ENCODE data around the gene RPS6KA2.
"Not testable (repeated sequence)": the region's sequence is repeated elsewhere in the genome, so short reads cannot be mapped to it uniquely, and the experiment has no call there.

The RPS6KA2 gene

DNA sequence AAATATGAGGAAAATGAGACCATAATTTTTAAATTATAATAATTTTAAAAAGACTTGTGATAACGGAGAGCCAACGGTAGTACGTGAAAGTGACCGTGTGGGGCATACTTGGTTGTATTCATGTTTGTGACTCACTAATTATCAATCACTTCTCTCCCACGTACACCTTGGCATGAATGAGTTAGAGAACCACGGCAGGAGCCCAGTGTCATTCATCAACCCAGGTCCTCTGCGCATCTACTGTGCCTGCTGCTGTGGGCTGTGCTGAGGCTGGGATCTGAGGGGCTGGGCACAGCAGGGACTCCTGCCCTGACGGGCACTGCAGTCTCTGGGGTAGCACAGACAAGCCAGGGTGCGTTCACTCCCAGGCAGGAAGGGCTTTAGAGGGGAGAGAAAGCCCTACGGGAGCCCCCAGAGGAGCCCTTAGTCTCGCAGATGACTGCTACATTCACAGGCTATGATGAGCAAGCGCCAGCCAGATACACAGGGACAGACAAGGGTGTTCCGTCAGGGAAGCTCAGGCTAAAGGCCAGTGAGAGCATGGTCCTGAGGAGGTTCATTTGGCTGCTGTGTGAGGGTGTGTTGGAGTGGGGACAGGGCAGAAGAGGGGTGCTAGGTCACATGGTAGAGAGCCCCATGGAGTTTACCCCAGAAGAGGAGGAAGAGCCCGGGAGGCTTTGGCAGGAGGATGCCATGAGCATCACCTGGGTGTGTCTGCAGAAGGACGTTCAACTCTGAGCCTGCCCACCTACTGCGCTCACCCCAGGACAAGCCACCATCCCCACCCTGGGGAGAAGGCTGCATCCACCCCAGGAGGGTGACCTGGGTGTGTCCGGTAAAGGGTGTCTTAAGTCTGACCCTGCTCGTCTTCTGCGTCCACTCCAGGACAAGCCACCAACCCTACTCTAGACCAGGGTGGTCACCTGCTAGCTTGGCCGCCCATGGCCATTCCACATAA, 8.2 kb upstream of the RPS6KA2 start:
- DNase-seq (ENCODE audit: low spot score): no peak

DNA sequence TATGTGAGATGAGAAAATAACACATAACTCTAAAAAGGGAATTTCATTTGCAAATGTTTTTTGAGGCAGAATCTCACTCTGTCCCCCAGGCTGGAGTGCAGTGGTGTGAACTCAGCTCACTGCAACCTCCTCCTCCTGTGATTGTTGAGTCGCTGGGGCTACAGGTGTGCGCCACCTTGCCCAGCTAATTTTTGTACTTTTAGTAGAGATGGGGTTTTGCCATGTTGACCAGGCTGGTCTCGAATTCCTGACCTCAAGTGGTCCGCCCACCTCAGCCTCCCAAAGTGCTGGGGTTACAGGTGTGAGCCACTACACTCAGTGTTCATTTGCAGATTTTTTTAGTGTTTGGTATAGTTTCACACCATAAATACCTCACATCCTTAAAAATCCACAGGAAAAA, 7.5 kb upstream of the RPS6KA2 start:
- DNase-seq (ENCODE audit: low spot score): not testable (repeated sequence)

DNA sequence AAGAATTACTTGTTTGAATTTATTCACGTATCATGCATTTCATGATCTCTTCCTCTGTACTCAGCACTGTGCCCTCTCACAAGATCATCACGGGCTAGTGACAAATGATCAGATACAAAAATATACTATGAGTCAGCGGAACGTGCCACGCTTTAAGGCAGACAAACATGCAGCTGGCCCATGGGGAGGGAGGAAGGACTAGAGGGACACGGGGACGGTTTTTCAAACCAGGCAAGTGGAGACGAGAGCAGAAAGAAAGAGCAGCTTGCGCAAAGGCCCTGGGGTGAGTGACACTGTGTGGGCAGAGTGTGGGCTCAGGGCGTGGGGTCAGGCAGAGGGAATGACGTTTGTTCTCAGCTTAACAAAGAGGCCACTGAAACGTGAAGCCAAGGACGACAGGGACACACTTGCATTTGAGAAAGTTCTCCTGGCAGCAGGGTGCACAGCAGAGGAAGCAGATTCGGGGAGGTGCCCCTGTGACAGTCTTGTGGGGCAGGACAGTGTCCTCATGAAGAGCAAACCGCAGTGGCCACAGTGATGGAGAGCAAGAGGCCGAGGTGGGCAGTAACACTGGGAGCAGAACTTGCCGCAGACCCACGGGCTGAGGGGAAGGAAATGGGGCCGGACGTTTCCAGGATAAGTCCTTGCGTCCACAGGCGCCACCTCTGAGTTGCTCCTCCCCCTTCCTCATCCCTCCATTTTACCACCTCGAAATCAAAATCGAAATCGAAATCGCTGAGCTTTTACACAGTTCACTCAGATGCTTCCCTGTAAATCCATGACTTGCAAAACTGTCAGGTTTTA, 6.9 kb upstream of the RPS6KA2 start:
- DNase-seq (ENCODE audit: low spot score): no peak

DNA sequence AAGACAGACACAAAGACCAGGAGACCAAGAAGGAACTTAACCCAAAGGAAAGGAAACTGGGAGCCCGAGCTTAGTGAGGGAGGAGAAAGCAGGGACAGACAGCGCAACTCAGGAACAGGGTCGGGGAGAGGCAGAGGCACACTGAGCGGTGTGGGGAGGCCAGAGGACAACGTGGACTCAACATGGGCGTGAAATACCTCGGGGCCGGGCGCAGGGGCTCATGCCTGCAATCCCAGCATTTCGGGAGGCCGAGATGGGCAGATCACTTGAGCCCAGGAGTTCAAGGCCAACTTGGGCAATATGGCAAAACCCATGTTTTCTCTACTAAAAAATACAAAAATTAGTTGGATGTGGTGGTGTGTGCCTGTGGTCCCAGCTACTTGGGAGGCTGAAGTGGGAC, 5.7 kb upstream of the RPS6KA2 start:
- DNase-seq (ENCODE audit: low spot score): no peak

DNA sequence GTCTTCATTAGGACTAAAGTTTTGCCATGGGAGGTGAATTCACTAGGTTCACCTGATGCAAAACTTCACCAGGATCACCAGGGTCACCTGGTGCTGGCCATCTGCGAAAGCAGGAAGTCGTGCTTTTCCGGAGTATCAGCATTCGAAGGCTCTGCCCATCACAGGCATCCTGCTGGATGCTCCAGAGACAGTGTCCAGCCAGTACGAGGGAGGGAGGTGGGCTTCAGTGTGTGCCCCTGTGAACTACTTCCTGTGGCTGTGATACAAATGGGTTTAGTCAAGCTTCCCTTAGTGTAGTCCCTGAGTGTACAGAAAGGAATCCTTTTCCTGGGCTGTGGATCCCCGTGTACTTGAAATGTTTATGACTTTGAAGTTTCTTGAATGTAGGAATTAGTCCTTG, 3.4 kb upstream of the RPS6KA2 start:
- DNase-seq (ENCODE audit: low spot score): no peak

DNA sequence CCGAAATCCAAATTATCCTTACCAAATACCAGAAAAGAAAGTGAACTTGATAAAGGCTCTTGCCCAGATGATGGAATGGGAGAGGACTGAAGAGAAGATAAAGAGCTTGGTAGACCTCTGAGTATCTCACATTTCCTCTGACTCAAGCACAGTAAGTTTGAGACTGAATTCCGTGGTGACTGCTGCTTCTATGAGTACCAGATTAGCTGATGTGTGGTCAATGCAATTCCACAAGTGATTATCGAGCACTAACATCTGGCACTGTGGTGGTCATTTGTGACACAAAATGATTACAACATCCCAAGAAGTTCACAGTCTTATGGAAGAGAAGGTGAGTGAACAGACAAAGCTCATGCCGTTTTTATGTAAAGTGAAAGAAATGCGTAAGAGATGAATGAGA, 2.6 kb upstream of the RPS6KA2 start:
- DNase-seq (ENCODE audit: low spot score): no peak

DNA sequence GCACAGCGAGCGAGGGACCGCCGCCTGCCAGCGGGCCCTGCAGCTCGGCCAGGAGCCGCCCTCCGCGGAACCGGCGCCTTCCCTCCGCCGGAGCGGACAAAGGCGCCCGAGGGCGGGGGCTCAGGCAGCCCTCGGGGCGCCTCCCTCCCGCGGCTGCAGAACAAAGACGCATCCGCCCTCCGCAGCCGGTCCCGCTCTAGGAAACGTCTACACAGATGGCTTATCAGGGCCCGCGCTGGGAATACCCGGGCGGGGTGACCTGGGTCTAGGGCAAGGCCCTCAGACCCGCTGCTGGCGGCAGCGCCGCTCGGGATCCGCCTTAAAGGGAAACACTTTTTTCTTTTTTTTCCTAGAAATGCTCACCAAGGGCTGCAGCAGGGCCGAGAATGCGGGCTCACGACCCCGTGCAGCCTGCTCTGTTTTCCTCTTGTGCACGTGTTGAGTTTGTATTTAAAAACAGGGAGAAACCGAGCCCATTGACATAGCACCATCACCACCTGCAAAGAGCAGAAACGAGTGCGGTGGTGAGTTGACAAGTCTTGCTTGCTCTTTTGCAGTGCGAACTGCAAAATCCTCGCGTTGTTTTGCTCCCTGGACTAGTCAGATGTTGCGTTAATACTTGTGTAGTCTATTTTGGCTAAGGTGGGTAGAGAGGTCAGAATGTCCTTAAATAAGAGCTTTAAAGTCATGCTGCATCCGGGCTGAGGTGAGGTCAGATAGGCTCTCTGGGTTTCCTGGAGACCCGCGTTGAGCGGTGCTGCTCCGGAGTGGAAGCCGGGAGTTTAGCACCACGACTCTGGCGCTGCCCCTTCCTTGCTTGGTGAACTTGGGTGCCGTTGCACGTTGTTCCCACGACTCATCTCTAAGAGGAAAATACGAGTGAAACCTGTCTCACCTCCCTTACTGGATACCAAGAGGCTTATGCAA, 1.1 kb upstream of the RPS6KA2 start:
- DNase-seq (ENCODE audit: low spot score): peak; percentile 81

DNA sequence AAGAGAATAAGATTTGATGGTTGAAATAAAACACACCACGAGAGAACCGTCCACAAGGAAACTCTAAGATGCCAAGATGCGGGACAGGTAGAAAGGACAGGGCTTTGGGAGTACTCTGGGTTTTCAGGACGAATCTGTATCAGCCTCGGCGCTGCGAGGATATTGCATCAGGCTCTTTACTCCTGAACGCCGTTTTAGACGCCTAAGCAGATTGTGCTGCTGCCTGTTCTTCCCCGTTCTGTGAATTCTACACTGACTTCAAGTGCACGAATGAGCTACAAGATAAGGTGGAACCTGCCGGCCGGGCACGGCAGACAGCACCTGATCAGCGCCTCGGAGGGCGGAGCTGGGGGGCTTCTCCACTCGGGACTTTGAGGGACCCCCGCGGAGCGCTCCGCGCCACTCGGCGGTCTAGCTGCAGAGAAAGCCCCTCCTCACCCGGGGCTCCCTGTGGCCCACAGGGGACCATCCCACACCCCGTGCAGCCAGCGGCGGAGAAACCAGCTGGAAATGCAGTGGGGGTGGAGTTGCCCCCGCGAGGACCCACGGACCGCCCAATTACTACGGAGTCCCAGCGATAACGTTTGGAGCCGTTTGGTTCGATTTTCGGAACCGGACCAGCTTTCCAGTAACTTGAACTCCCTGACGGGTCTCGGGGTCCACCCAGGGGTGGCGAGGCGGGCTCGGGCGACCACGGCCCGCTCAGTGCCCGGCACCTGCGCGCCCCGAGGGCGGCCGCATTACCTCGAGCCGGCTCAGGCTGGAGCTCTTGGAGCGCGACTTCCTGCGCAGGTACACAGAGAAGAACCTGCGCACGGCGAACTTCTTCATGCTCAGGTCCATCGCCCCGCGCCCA, 646 bp downstream of the RPS6KA2 start:
- peak; percentile 35 for DNase-seq (ENCODE audit: low spot score)

DNA sequence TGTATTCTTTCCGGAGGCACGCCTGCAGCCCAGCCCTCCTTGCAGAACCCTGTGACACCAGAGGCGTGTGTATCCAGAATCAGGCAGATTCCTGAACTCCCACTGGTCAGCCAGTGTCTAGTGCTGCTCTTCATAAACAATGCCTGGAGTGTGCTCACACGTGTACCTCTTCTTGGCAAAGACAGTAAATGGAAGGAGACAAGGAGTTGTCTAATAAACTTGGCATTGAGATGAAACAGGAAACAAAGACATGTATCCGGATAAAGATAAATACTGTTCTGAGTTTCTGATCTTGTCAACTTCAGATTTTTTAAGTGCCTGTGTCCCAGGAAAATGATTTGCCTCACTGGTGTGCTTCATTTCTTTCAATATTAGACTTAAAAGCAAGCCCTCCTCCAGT, 1.7 kb downstream of the RPS6KA2 start:
- DNase-seq (ENCODE audit: low spot score): no peak

DNA sequence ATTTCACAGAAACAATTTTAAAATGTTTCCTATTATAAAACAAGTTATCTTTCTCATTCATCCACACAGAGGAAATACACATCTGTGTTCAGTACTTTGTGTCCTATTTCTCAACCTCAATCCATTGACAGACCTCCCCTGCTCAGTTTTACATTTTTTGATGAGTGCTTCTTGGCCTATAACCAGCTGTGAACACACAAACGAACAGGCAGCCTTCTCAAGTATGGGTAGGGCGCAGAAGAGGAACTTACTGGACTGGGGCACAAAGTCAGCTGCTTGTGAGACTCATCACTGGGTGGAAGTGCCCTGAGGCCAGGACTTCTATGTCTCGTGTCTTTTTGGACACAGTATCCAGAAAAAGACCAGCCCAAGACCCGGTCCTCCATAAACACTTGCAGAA, 2.8 kb downstream of the RPS6KA2 start:
- DNase-seq (ENCODE audit: low spot score): no peak

DNA sequence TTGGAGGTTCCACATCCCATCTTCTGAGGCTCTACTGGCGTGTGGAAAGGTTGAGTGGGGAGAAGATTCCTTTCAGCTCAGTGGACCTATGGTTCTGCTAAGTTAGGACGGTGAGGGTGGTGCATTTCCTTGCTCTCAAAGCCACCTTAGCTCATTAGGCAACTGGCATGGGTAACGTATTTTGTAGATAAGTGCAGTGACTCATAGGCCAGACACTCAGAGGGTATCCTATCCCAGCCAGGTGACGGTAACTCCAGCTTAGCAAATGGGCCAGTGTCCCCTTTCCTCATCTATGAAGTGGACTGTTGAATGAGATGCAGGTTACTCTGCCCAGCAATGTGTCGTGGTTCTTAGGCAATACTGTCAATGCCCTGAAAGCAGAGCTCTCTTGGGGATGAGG, 3.7 kb downstream of the RPS6KA2 start:
- DNase-seq (ENCODE audit: low spot score): no peak

DNA sequence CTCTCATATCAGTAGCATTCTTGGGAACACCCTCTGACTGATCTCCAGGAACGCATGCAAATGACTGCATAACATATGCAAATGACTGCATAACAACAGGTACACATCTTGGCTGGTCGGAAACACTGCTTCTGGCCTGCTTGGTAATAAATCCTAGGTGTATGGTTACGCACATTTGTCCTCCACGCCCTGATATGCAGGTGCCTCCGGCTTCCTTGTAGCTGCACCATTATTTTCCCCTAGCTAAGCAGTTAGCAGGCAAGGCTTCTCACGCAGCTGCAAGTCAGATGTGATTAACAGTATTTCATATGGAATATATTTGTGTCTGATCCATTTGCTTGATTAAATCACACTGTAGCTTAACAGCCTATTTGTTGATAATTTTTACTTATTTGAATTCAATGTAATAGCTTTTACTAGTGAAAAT, 5.9 kb downstream of the RPS6KA2 start:
- no peak for DNase-seq (ENCODE audit: low spot score)

DNA sequence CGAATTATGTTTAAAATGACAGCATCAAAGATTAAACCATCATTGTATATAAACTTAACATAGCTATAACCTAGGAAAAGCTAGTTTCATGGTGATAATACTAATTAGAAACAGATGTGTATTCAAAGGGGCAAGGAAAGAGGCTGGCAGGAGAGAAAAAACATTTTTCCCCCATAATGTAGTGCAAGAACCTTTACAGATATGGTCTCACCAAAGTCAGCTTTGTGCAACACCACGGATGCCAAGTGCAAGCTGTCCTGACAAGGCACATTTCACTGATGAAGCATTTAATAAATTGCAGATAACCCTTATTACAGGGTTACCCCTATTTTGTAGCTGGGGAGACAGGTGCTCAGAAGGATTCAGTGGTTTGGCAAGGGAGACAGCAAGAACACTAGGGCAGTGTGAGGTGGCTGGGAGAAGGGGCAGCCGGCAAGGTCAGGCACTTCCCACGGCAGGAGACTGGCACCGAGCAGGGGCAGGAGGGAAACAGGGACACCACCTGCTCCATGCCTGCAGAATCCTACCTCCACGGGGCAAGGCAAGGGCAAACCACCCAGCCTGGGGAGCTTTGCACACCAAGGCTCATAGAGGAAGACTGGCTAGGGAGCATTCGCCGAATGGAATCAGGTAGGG, 6.5 kb downstream of the RPS6KA2 start:
- DNase-seq (ENCODE audit: low spot score): no peak

DNA sequence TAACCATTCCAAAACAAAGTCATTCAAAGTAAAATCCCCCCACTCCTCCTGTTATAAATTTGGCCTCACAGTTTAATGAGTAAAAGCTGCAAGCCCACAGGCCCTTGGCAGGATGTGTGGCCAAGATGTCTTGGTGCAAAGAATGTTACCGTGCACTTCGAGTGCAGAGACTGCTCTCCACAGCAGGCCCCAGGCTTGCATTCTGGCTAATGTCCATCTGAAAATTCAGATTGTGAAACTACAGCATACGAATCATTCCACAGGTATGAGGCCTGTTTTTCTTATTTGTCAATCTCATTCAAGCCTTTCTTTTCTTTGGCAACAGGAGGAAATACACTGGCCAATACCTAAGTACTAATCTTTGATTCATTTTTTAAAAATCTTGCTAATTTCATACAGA, 7.1 kb downstream of the RPS6KA2 start:
- DNase-seq (ENCODE audit: low spot score): no peak

DNA sequence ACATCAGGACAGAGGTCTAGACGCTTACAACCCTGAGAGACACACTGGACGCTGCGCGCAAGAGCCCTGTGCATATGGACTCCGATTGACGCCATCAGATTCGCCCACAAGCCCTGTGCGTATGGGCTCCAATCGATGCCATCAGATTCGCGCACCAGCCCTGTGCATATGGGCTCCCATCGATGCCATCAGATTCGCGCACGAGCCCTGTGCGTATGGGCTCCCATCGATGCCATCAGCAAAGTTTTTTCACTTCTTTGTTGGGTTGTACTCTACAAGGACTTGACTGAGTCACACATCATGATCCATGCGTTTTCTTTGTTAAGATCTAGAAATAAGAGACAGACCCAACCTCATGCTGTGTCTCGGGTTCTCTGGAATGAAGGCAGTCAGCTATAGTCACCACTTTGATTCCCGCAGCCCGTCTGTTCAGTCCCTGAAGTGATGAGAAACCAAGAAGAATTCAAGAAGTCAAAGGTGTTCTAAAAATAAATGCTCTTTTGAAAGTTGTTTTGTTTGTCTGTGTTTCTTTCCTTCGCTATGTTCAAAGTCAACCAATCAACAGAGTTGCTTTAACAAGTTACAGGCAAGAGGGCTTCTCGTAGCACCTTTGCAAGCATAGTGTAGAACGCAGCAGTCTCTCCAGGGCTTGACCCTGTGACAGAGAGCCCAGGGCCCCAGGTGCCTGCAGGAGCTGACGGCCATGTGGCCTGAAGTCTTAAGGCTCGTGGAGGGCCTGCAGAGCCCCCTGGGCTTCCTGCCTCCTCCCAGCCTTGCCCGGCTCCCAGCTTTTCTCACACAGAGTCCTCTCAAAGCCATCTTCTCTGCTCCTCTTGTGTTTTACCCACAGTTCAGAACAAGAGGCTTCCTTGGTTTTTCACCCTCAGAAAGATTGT, 7.9 kb downstream of the RPS6KA2 start:
- no peak for DNase-seq (ENCODE audit: low spot score)

DNA sequence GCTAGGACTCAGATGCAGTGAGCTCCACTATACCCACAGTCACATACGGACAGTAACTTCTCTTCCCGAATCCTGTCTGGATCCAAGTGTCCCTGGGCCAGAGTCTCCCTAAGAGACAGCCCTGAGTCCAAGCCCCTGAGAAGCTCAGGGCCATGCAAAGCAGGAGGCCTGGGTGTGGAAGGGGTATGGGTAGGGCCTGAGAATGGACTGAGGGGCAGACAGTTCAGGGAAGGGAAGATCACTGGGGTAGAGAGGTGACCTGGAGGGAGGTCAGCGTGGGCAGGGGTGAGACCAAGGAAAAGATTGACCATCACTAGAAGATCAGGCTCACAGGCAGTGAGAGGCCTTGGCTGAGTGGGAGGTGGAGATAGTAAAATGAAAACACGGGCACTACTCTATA, 8.8 kb downstream of the RPS6KA2 start:
- DNase-seq (ENCODE audit: low spot score): no peak

DNA sequence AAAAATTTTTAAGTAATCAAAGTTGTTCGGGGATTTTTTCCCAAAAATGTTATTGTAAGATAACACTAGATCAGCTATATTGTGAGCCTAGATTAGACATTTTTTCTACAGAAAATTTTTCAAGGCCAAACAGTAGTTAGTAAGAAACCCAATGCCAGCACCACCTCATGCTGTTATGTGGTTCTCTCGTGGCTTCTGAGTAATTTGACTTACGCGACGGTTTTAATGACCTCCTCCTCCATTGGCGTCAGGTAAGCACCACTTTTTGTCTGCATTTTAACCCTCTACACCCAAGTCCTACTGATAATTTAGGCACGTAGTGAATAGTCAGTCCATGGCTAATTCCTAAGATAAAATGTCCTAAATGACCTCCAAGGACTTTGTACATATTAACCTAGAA, 9.7 kb downstream of the RPS6KA2 start:
- DNase-seq (ENCODE audit: low spot score): no peak

DNA sequence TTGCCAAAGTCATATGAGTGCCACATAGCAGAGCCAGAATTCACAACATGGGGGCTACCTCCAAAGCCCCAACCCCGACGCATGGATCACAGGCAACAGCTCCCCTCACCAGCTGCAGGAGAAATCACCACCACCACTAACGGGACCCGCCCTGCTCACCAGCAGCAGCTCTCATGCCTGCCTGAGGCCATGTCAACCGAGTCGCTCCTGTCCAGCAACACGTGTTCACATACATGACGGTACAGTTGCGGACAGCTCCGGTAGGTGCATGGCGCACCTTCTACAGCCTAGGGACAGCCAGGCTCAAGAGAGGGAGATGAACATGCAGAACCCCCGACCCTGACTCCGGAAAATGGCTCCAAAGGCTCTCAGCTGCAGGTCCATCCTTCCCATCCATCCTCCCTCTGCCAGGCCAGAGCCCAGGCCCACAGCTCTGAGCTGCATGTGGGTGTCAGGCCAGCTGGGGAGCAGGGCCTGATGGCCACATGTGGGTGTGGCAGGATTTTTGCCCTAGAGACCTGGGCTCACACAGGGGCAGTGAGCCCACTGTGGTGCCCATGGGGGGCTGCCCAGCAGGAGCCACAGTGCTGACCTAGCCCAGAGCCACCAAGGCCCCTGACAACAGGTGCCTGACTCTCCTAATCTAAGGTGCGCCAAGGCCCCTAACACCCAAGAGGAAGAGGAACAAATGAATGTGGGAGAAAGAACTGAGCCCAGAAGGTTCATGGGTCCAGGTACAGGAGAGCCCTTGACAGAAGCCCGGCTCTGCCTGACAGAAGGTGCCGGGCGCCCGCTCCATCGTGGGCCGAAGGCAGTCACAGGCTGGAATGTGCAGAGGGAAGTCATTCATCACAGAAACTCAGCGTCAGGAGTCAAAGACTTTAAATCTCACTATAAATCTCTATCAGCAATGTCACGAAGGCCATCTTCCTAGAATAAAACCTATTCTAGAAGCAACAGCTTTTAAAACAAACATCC, 10.5 kb downstream of the RPS6KA2 start:
- no peak for DNase-seq (ENCODE audit: low spot score)

Data from SK-N-DZ (cell line).